ENCODE results near the gene CLSTN2. TPM values are rescaled to one million over a fixed set of nuclear protein-coding genes. Genes with fewer than 3 reads are reported as not detected.

Gene CLSTN2
- total RNA-seq, 4 donors from 2014 or later, result 3.7 to 9.5 (median 7.4) TPM

DNA sequence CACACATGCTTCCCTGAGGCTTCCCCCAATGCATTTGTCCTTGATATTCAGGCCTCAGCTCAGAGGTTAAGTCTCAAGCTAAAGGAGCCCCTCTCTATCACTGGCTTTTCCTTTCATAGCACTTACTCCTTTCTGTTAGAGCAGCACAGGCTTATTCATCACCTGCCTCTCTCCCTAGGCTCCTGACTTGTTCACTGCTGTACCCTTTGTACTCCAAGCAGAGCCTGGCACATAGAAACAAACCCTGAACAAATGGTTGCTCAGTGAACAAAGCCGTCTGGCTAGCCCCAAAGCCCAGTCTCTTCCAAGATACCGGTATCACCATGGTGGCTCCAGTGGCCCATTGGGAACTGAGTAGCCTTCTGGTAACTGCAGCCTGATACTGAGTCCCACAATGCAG is 511.7 kb downstream of the CLSTN2 start:
- H3K27ac ChIP-seq (replicated peaks in 1 of 4), result no peak overlapping the region
- DNase-seq (ENCODE audit: extremely low spot score), result no peak
- no peaks in the 10 kb centered on the region for H3K4me1 ChIP-seq
- TF ChIP-seq, protein P1, sequence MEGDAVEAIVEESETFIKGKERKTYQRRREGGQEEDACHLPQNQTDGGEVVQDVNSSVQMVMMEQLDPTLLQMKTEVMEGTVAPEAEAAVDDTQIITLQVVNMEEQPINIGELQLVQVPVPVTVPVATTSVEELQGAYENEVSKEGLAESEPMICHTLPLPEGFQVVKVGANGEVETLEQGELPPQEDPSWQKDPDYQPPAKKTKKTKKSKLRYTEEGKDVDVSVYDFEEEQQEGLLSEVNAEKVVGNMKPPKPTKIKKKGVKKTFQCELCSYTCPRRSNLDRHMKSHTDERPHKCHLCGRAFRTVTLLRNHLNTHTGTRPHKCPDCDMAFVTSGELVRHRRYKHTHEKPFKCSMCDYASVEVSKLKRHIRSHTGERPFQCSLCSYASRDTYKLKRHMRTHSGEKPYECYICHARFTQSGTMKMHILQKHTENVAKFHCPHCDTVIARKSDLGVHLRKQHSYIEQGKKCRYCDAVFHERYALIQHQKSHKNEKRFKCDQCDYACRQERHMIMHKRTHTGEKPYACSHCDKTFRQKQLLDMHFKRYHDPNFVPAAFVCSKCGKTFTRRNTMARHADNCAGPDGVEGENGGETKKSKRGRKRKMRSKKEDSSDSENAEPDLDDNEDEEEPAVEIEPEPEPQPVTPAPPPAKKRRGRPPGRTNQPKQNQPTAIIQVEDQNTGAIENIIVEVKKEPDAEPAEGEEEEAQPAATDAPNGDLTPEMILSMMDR (IDR thresholded peaks at IDR 0.05), result no peak
- TF ChIP-seq POLR2AphosphoS5 (IDR thresholded peaks at IDR 0.05) (no peak), EP300 (IDR thresholded peaks at IDR 0.05) (no peak), POLR2A (IDR thresholded peaks at IDR 0.05; ENCODE audit: low read depth) (no peak)
- H3K9me3 ChIP-seq, result no peaks in the 10 kb centered on the region
- WGBS, result 73% methylated on average over 2 of the region's 2 CpGs
- H3K27me3 ChIP-seq, result no peaks in the 10 kb centered on the region
- intact Hi-C loops (cut with DNase I), result no loop called here
- no peak overlapping the region for H3K4me3 ChIP-seq
- H3K36me3 ChIP-seq, result no peaks in the 10 kb centered on the region

DNA sequence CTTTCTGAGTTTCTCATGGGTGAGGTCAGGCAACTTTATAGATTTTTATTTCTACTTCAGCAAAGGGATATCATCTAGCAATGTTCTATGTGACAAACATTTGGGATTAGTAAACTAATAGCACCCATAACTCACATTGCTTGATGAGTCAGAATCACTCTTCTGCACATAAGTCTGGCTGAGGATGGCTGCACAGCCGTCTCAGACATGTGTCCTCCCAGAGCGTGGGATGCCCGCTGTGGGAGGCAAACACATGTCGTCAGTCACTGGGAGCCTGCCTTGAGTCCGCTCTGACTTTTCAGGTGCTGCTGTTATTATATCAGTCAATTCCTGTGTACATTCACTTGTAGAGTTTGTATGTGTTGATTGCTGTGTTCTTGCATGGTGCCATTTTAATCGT is 512.2 kb downstream of the CLSTN2 start:
- 87% methylated on average over 5 of the region's 6 CpGs for WGBS
- Histone ChIP-seq H3K27ac (replicated peaks in 1 of 4) (no peak overlapping the region), H3K9me3 (no peaks in the 10 kb centered on the region), H3K4me3 (no peak overlapping the region), H3K36me3 (no peaks in the 10 kb centered on the region), H3K27me3 (no peaks in the 10 kb centered on the region), H3K4me1 (no peaks in the 10 kb centered on the region)
- intact Hi-C loops (cut with DNase I), result no loop called here
- DNase-seq (ENCODE audit: extremely low spot score), result no peak
- TF ChIP-seq POLR2AphosphoS5 (IDR thresholded peaks at IDR 0.05) (no peak), EP300 (IDR thresholded peaks at IDR 0.05) (no peak), POLR2A (IDR thresholded peaks at IDR 0.05; ENCODE audit: low read depth) (no peak)
- TF ChIP-seq, protein P1 (IDR thresholded peaks at IDR 0.05), result no peak

DNA sequence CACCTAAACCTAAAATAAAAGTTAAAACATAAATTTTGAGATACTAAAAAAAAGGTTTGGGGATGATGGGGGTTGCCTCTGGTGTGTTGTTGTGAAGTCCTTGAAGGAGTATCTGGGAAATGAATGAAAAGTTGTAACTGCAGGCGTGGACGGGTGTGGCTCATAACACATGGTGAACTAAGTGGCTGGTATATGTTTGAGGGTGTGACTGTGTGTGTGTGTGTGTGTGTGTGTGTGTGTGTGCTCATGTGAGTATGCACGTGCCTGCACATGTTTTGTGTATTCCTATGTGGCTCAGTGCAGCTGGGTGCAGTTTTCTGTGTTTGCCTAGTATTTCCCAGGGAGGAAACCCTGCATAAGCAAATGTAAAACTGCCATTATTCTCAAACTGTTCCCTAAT is 513.0 kb downstream of the CLSTN2 start:
- 84% methylated on average over 3 of the region's 3 CpGs for WGBS
- Histone ChIP-seq H3K4me3 (no peak overlapping the region), H3K4me1 (no peaks in the 10 kb centered on the region), H3K27ac (replicated peaks in 1 of 4) (no peak overlapping the region), H3K27me3 (no peaks in the 10 kb centered on the region), H3K9me3 (no peaks in the 10 kb centered on the region), H3K36me3 (no peaks in the 10 kb centered on the region)
- DNase-seq (ENCODE audit: extremely low spot score), result no peak
- TF ChIP-seq POLR2AphosphoS5 (IDR thresholded peaks at IDR 0.05), result no peak
- TF ChIP-seq EP300 (IDR thresholded peaks at IDR 0.05), result no peak
- no peak for TF ChIP-seq POLR2A (IDR thresholded peaks at IDR 0.05; ENCODE audit: low read depth)
- TF ChIP-seq, protein P1 (IDR thresholded peaks at IDR 0.05), result no peak
- intact Hi-C loops (cut with DNase I), result no loop called here

DNA sequence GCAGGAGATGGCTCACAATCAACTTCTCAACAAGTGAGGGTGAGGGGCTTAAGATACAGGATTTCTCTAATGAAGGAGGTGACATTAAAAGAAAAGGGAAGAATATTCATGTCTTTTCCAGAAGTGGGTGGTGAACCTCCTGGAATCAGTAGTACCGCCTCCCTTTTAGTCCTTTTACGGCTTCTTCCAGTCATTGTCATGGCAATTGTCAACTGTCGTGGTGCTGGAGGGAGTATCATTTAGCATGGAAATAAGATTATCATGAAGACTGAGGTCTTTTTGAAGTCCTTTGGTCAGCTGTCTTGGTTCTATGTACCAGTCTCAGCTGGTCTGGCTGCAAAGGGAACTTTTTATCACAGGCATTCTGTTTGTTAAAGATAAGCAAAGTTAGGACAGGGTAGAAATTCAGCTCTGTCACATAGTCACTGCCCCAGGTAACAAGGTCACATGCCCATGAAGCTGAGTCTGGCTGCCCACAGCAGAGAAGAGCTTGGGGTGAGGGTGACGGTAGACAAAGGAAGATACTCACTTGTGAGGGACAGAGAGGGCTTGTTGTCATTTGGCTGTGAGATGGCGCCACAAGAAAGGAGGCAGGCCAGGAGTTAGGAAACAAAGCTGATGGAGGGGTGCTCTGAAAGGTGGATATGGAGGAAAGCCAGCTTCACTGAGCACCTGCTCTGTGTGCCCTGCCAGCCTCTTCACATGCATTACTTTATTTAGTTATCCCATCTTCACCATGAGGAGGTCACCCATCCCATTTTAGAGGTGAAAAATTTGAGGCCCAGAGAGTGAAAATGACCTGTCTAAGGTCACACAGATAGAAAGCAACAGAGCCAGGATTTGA is 514.6 kb downstream of the CLSTN2 start:
- Histone ChIP-seq H3K4me1 (no peaks in the 10 kb centered on the region), H3K36me3 (no peaks in the 10 kb centered on the region), H3K9me3 (no peaks in the 10 kb centered on the region), H3K4me3 (no peak overlapping the region), H3K27ac (replicated peaks in 1 of 4) (no peak overlapping the region), H3K27me3 (no peaks in the 10 kb centered on the region)
- WGBS, result 87% methylated on average over 5 of the region's 5 CpGs
- TF ChIP-seq POLR2A (IDR thresholded peaks at IDR 0.05; ENCODE audit: low read depth), result no peak
- no peak for TF ChIP-seq EP300 (IDR thresholded peaks at IDR 0.05)
- no peak for TF ChIP-seq POLR2AphosphoS5 (IDR thresholded peaks at IDR 0.05)
- TF ChIP-seq, protein P1 (IDR thresholded peaks at IDR 0.05), result no peak
- intact Hi-C loops (cut with DNase I), result no loop called here
- DNase-seq (ENCODE audit: extremely low spot score), result no peak

Measured in esophagus muscularis mucosa (tissue), 4 donors.